ENCODE data around the gene LRMDA.

DNA sequence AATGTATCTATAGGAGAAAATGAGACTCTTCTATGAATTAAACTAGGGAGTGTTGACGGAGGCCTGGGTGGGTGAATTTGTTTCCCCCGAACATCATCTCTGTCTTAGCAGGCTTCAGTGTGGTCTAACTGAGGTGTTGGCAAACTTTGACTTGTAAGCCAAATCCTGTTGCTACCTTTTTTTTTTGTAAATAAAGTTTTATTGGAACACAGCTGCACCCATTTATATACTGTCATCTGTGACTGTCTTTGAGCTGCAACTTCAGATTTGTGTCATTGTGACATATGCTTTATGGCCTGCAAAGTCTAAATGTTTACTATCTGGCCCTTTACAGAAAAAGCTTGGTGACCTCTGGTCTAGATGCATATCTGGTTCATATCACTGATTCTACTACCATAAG is 455.9 kb downstream of the LRMDA start:
- TF ChIP-seq, protein P1, sequence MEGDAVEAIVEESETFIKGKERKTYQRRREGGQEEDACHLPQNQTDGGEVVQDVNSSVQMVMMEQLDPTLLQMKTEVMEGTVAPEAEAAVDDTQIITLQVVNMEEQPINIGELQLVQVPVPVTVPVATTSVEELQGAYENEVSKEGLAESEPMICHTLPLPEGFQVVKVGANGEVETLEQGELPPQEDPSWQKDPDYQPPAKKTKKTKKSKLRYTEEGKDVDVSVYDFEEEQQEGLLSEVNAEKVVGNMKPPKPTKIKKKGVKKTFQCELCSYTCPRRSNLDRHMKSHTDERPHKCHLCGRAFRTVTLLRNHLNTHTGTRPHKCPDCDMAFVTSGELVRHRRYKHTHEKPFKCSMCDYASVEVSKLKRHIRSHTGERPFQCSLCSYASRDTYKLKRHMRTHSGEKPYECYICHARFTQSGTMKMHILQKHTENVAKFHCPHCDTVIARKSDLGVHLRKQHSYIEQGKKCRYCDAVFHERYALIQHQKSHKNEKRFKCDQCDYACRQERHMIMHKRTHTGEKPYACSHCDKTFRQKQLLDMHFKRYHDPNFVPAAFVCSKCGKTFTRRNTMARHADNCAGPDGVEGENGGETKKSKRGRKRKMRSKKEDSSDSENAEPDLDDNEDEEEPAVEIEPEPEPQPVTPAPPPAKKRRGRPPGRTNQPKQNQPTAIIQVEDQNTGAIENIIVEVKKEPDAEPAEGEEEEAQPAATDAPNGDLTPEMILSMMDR (IDR thresholded peaks at IDR 0.05): no peak
- TF ChIP-seq POLR2A (IDR thresholded peaks at IDR 0.05) (no peak), EP300 (IDR thresholded peaks at IDR 0.05) (no peak)
